H1 (cell line): ENCODE data around the gene LRRC8D. TPM values are rescaled to one million over a fixed set of nuclear protein-coding genes. Genes with fewer than 3 reads are reported as not detected.
"Not testable (repeated sequence)": the region's sequence is repeated elsewhere in the genome, so short reads cannot be mapped to it uniquely, and the experiment has no call there.

ENCODE experiments used
- CTCF ChIA-PET: fragments of 300-600 bp; sonication (Branson Sonifier 250); formaldehyde crosslinking; loops from one replicate; lab custom pipeline; 2021; ENCODE audit not compliant: partially characterized antibody; lab: Charles Lee
- POLR2A ChIA-PET: fragments of 300-600 bp; sonication (Branson Sonifier 250); formaldehyde crosslinking; loops from one replicate; lab custom pipeline; 2021; ENCODE audit warnings: inconsistent platforms; ENCODE audit not compliant: partially characterized antibody; lab: Charles Lee
- DNase-seq, 2 experiments: peaks; one replicate each; pipeline versions ENCODE4 v3.0.0 to v3.0.0-alpha.2; 2010 to 2022; ENCODE audit warnings: low spot score in 2 of 2, low read depth in 1 of 2, mixed read lengths in 1 of 2
- FAIRE-seq: peaks from 2 replicates; lab custom pipeline; 2011; peaks lifted over from hg19 to GRCh38; lab: Jason Lieb, UNC
- H2AFZ ChIP-seq: 2 replicates; pipeline ENCODE4 v1.8.1; 2012; ENCODE audit warnings: low read length, inconsistent platforms
- H2AK5ac ChIP-seq: 2 replicates; pipeline ENCODE4 v1.6.1; 2013; ENCODE audit warnings: low read depth, low read length
- H2BK120ac ChIP-seq: replicated peaks from 2 replicates; pipeline ENCODE3; 2013; ENCODE audit warnings: low read depth, low read length, inconsistent platforms
- H2BK12ac ChIP-seq: 2 replicates; pipeline ENCODE4 v1.6.1; 2013; ENCODE audit warnings: low read depth, low read length
- H2BK15ac ChIP-seq: 2 replicates; pipeline ENCODE4 v1.6.1; 2013; ENCODE audit warnings: low read length
- H2BK20ac ChIP-seq: 2 replicates; pipeline ENCODE4 v1.6.1; 2013; ENCODE audit warnings: low read length
- H2BK5ac ChIP-seq: 2 replicates; pipeline ENCODE4 v1.6.1; 2013; ENCODE audit warnings: low read depth, low read length
- H3K14ac ChIP-seq: 2 replicates; pipeline ENCODE4 v1.6.1; 2013; ENCODE audit warnings: inconsistent platforms; ENCODE audit not compliant: insufficient read length
- H3K18ac ChIP-seq: 2 replicates; pipeline ENCODE4 v1.6.1; 2013; ENCODE audit warnings: low read length; ENCODE audit errors: extremely low read depth
- H3K23ac ChIP-seq: 2 replicates; pipeline ENCODE4 v1.6.1; 2013; ENCODE audit warnings: inconsistent platforms; ENCODE audit not compliant: insufficient read length
- H3K23me2 ChIP-seq: 2 replicates; pipeline ENCODE4 v1.6.1; 2013; ENCODE audit warnings: low read depth, low read length
- H3K27ac ChIP-seq: 2 replicates; pipeline ENCODE4 v1.6.1; 2011; ENCODE audit warnings: low read depth, low read length, inconsistent platforms
- H3K27me3 ChIP-seq, 4 experiments: replicated peaks in 1 of 4; 1 replicate in 1 of 4; 2 replicates in 3 of 4; pipeline versions ENCODE4 v1.6.1 to v1.8.1; 2011 to 2013; ENCODE audit warnings: low read length in 3 of 4, mild to moderate bottlenecking in 3 of 4, inconsistent platforms in 2 of 4, mixed read lengths in 2 of 4, moderate library complexity in 1 of 4; ENCODE audit not compliant: control insufficient read depth in 3 of 4, insufficient read depth in 3 of 4; ENCODE audit errors: extremely low read depth in 1 of 4
- H3K36me3 ChIP-seq, 4 experiments: 2 replicates each; pipeline versions ENCODE4 v1.6.1 to v1.8.1; 2011 to 2013; ENCODE audit warnings: mild to moderate bottlenecking in 4 of 4, low read length in 3 of 4, moderate library complexity in 2 of 4, control low read depth in 1 of 4, inconsistent platforms in 1 of 4; ENCODE audit not compliant: insufficient read depth in 4 of 4, control insufficient read depth in 2 of 4
- H3K4ac ChIP-seq: replicated peaks from 2 replicates; pipeline ENCODE3; 2013; ENCODE audit warnings: low read length, low read depth, mixed read lengths, inconsistent platforms; ENCODE audit not compliant: insufficient read length
- H3K4me1 ChIP-seq, 4 experiments: replicated peaks in 1 of 4; 1 replicate in 1 of 4; 2 replicates in 3 of 4; pipeline versions ENCODE4 v1.6.1 to v1.8.1; 2011 to 2013; ENCODE audit warnings: low read length in 3 of 4, inconsistent platforms in 2 of 4, mixed read lengths in 1 of 4; ENCODE audit not compliant: insufficient read depth in 4 of 4, control insufficient read depth in 3 of 4
- H3K4me2 ChIP-seq, 2 experiments: 2 replicates each; pipeline versions ENCODE4 v1.6.1 to v1.8.1; 2011 to 2013; ENCODE audit warnings: low read depth in 2 of 2, low read length in 2 of 2, control low read depth in 1 of 2, inconsistent platforms in 1 of 2, mild to moderate bottlenecking in 1 of 2; ENCODE audit not compliant: insufficient read depth in 1 of 2
- H3K4me3 ChIP-seq, 4 experiments: fragments of 200-600, 300-600 bp in 1 of 4; sonication (generic), shearing (Covaris generic), sonication (Bioruptor Twin) in 1 of 4; 2 replicates each; pipeline versions ENCODE4 v1.5.1 to v1.8.1; 2011 to 2016; ENCODE audit warnings: low read length in 4 of 4, low read depth in 3 of 4, control low read depth in 2 of 4, inconsistent platforms in 2 of 4, mild to moderate bottlenecking in 2 of 4, mixed read lengths in 1 of 4, moderate library complexity in 1 of 4; ENCODE audit not compliant: insufficient read depth in 2 of 4; ENCODE audit errors: extremely low read depth in 1 of 4
- H3K56ac ChIP-seq: replicated peaks from 2 replicates; pipeline ENCODE3; 2013; ENCODE audit warnings: low read depth, mild to moderate bottlenecking, mixed read lengths, low read length, inconsistent platforms; ENCODE audit not compliant: insufficient read length
- H3K79me1 ChIP-seq: 2 replicates; pipeline ENCODE4 v1.6.1; 2013; ENCODE audit warnings: low read depth, low read length, control low read depth
- H3K79me2 ChIP-seq, 2 experiments: 2 replicates each; pipeline versions ENCODE4 v1.6.1 to v1.8.1; 2012 to 2013; ENCODE audit warnings: low read length in 2 of 2, mild to moderate bottlenecking in 2 of 2, inconsistent platforms in 1 of 2; ENCODE audit not compliant: insufficient read depth in 2 of 2, control insufficient read depth in 1 of 2
- H3K9ac ChIP-seq, 4 experiments: replicated peaks in 1 of 4; 1 replicate in 1 of 4; 2 replicates in 3 of 4; pipeline versions ENCODE4 v1.6.1 to v1.8.1; 2011 to 2013; ENCODE audit warnings: low read depth in 3 of 4, low read length in 3 of 4, control low read depth in 2 of 4, mild to moderate bottlenecking in 2 of 4, moderate library complexity in 2 of 4, inconsistent platforms in 1 of 4; ENCODE audit errors: extremely low read depth in 1 of 4
- H3K9me3 ChIP-seq, 2 experiments: 2 replicates each; pipeline versions ENCODE4 v1.6.1 to v1.8.1; 2012 to 2013; ENCODE audit warnings: mild to moderate bottlenecking in 2 of 2, moderate library complexity in 2 of 2, control low read depth in 1 of 2, inconsistent platforms in 1 of 2, low read depth in 1 of 2, low read length in 1 of 2, mixed read lengths in 1 of 2; ENCODE audit not compliant: insufficient read depth in 2 of 2
- H4K20me1 ChIP-seq, 2 experiments: replicated peaks in 1 of 2; 2 replicates each; pipeline versions ENCODE3 to v1.8.1; 2011 to 2013; ENCODE audit warnings: inconsistent platforms in 2 of 2, low read length in 2 of 2, mild to moderate bottlenecking in 1 of 2; ENCODE audit not compliant: insufficient read depth in 2 of 2, control insufficient read depth in 1 of 2
- H4K5ac ChIP-seq: 2 replicates; pipeline ENCODE4 v1.6.1; 2013; ENCODE audit warnings: low read length, low read depth, mixed read lengths, inconsistent platforms; ENCODE audit not compliant: insufficient read length
- H4K8ac ChIP-seq: 2 replicates; pipeline ENCODE4 v1.8.0; 2013; ENCODE audit warnings: mild to moderate bottlenecking, moderate library complexity, low read length, inconsistent platforms; ENCODE audit not compliant: insufficient read depth; ENCODE audit errors: extremely low read depth
- H4K91ac ChIP-seq: replicated peaks from 2 replicates; pipeline ENCODE3; 2013; ENCODE audit warnings: low read length, mixed read lengths, inconsistent platforms; ENCODE audit not compliant: insufficient read length
- WGBS, 2 experiments: shearing (Covaris generic) in 1 of 2; methylation state at CpG; one replicate each; pipeline versions ENCODE4 v1.1.6 to v1.1.7; 2013 to 2015; ENCODE audit warnings: low lambda C conversion rate in 2 of 2, mixed read lengths in 2 of 2, inconsistent platforms in 1 of 2, low coverage in 1 of 2, missing lambda C conversion rate in 1 of 2; ENCODE audit not compliant: insufficient replicate concordance in 2 of 2, insufficient coverage in 1 of 2, insufficient read length in 1 of 2; ENCODE audit errors: extremely low coverage in 1 of 2, missing lambda C conversion rate in 1 of 2; 5-methylcytosine and 5-hydroxymethylcytosine counted together
- polyA plus RNA-seq, 7 experiments: library from polyadenylated mRNA; depleted of rRNA in 3 of 7; stranded (reverse) in 5 of 7; unstranded in 2 of 7; fragments of >200 nt in 5 of 7; fragments of 200-250 nt in 2 of 7; gene quantifications; 1 replicate in 5 of 7; 2 replicates in 1 of 7; 4 replicates in 1 of 7; pipeline versions ENCODE4 v1.2.1 to v1.2.3, GENCODE V29; 2011 to 2013; ENCODE audit warnings: missing spikeins in 2 of 7, mixed read lengths in 2 of 7
- total RNA-seq: library from RNA; stranded (reverse); fragmentation: NEBNext Ultra II Directional; extraction: Animal tissue kit (Norgen Biotek cat#: 25700); gene quantifications from 2 replicates; pipeline ENCODE4 v1.2.1, GENCODE V29; 2021

LRRC8D gene
- total and polyA plus RNA-seq, 2 of the 8 experiments (the other 6 are each of a cell fraction or from before 2014, with no cell fraction given) = 42.0 to 58.5 TPM

DNA sequence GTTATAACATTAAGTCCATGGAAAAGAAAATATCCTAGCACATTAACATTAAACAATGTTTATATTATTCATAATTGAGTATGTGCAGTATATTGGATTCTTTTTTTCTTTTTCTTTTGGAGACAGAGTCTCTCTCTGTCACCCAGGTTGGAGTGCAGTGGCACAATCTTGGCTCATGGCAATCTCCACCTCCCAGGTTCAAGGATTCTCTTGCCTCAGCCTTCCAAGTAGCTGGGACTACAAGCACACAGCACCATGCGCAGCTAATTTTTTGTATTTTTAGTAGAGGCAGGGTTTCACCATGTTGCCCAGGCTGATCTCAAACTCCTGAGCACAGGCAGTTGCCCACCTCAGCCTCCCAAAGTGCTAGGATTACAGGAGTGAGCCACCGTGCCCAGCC, 162.0 kb downstream of the LRRC8D start:
- H2BK12ac ChIP-seq, H3K23me2 ChIP-seq, POLR2A ChIA-PET, H3K4me1 ChIP-seq, H2AK5ac ChIP-seq, H4K8ac ChIP-seq, DNase-seq, H3K4ac ChIP-seq, H3K18ac ChIP-seq, H2BK120ac ChIP-seq, H4K20me1 ChIP-seq, H3K4me2 ChIP-seq, H3K36me3 ChIP-seq, H4K5ac ChIP-seq, H3K14ac ChIP-seq, H3K4me3 ChIP-seq, H2BK20ac ChIP-seq, H2AFZ ChIP-seq, H3K56ac ChIP-seq, H3K9me3 ChIP-seq, H3K79me1 ChIP-seq, H3K23ac ChIP-seq, FAIRE-seq, H3K9ac ChIP-seq, H2BK5ac ChIP-seq, H3K79me2 ChIP-seq, H3K27me3 ChIP-seq, H2BK15ac ChIP-seq, H4K91ac ChIP-seq, H3K27ac ChIP-seq: not testable (repeated sequence)
- WGBS, 2 experiments = 78% methylated on average over 2 of the region's 2 CpGs; no CpG with 5 or more reads in 1 of the 2 experiments
- CTCF ChIA-PET = interaction anchor here (4.5 kb wide), 1 partner anchor 140 kb away, joined by 14 read pairs; no protein-coding TSS in a partner anchor

DNA sequence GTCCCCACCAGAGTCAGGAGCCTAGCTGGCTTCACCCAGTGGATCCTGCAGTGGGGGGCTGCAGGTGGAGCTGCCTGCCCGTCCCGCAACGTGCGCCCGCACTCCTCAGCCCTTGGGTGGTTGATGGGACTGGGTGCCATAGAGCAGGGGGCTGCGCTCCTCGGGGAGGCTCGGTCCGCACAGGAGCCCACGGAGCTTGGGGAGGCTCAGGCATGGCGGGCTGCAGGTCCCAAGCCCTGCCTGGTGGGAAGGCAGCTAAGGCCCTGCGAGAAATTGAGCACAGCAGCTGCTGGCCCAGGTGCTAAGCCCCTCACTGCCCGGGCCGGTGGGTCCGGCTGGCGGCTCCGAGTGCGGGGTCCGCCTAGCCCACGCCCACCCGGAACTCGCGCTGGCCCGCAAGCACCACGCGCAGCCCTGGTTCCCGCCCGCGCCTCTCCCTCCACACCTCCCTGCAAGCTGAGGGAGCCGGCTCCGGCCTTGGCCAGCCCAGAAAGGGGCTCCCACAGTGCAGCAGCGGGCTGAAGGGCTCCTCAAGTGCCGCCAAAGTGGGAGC, 163.8 kb downstream of the LRRC8D start:
- H3K79me1 ChIP-seq, H3K23ac ChIP-seq, H3K9ac ChIP-seq, H4K20me1 ChIP-seq, H4K91ac ChIP-seq, H3K4me3 ChIP-seq, H3K18ac ChIP-seq, H2BK15ac ChIP-seq, H3K27me3 ChIP-seq, H3K9me3 ChIP-seq, DNase-seq, H3K36me3 ChIP-seq, H2AFZ ChIP-seq, FAIRE-seq, H3K27ac ChIP-seq, H4K8ac ChIP-seq, H2BK120ac ChIP-seq, H3K79me2 ChIP-seq, H3K23me2 ChIP-seq, H3K14ac ChIP-seq, H2BK20ac ChIP-seq, H2AK5ac ChIP-seq, H2BK5ac ChIP-seq, H3K56ac ChIP-seq, H3K4ac ChIP-seq, POLR2A ChIA-PET, H4K5ac ChIP-seq, H3K4me1 ChIP-seq, H3K4me2 ChIP-seq, H2BK12ac ChIP-seq: not testable (repeated sequence)
- CTCF ChIA-PET = interaction anchor here (0.9 to 9.6 kb wide), 7 partner anchors 9 to 182 kb away, joined by 3 to 78 read pairs (median 4); no protein-coding TSS in a partner anchor
- 97% methylated on average over 24 of the region's 33 CpGs; no CpG with 5 or more reads in 1 of the 2 experiments for WGBS, 2 experiments
